GM12865 (cell line): Measurements from ENCODE around the gene CSH1.

ENCODE experiments used
- DNase-seq: peaks from one replicate; pipeline ENCODE4 v3.0.0; 2010; ENCODE audit warnings: low read depth
- H3K4me3 ChIP-seq: 2 replicates; pipeline ENCODE4 v1.5.1; 2011; ENCODE audit warnings: mild to moderate bottlenecking, low read depth, low read length, control low read depth
- CTCF ChIP-seq: IDR thresholded peaks from 2 replicates; pipeline ENCODE4 v1.5.1; 2011; ENCODE audit warnings: low read length, control low read depth, low read depth, inconsistent platforms; ENCODE audit not compliant: insufficient read depth; ENCODE audit errors: missing control alignments

Gene CSH1

GRCh38 chr17:63940584-63940983 lies 44.2 kb upstream of the CSH1 start:
- H3K4me3 ChIP-seq, result no peak overlapping the region
- no peak for TF ChIP-seq CTCF
- DNase-seq, result no peak

GRCh38 chr17:63939884-63940283 lies 43.5 kb upstream of the CSH1 start:
- no peak for DNase-seq
- no peak overlapping the region for H3K4me3 ChIP-seq
- no peak for TF ChIP-seq CTCF

GRCh38 chr17:63939401-63939800 lies 43.0 kb upstream of the CSH1 start:
- no peak for DNase-seq
- TF ChIP-seq CTCF, result no peak
- no peak overlapping the region for H3K4me3 ChIP-seq

GRCh38 chr17:63937920-63938319 lies 41.5 kb upstream of the CSH1 start:
- DNase-seq, result no peak
- no peak overlapping the region for H3K4me3 ChIP-seq
- no peak for TF ChIP-seq CTCF

GRCh38 chr17:63937319-63937718 lies 40.9 kb upstream of the CSH1 start:
- no peak for TF ChIP-seq CTCF
- DNase-seq, result no peak
- H3K4me3 ChIP-seq, result no peak overlapping the region

GRCh38 chr17:63934183-63935112 lies 38.1 kb upstream of the CSH1 start:
- no peak overlapping the region for H3K4me3 ChIP-seq
- TF ChIP-seq CTCF, result no peak
- DNase-seq, result no peak

GRCh38 chr17:63933598-63933997 lies 37.2 kb upstream of the CSH1 start:
- DNase-seq, result no peak
- TF ChIP-seq CTCF, result no peak
- H3K4me3 ChIP-seq, result no peak overlapping the region
